GM23338 (cell line): ENCODE results near the gene CDK16. TPM values are rescaled to one million over a fixed set of nuclear protein-coding genes. Genes with fewer than 3 reads are reported as not detected.

Source experiments
- ATAC-seq: fragments of 200-7000 bp; cut with Tn5 transposase; 3 replicates; pipeline ENCODE4 v1.9.1; 2020
- DNase-seq: peaks from one replicate; pipeline ENCODE4 v3.0.0-alpha.2; 2015; ENCODE audit warnings: low spot score
- H2AFZ ChIP-seq: fragments of 200-600 bp; sonication (generic); 2 replicates; pipeline ENCODE4 v1.8.0; 2016; ENCODE audit warnings: antibody characterized with exemption, mild to moderate bottlenecking, moderate library complexity
- H3F3A ChIP-seq: fragments of 200-600 bp; sonication (generic); replicated peaks from 2 replicates; pipeline ENCODE4 v1.8.0; 2017; ENCODE audit warnings: antibody characterized with exemption, mixed run types, low read depth
- H3K27ac ChIP-seq: fragments of 200-600 bp; sonication (generic); 2 replicates; pipeline ENCODE4 v1.6.1; 2016; ENCODE audit warnings: low read depth
- H3K27me3 ChIP-seq: fragments of 200-600 bp; sonication (generic); 2 replicates; pipeline ENCODE4 v1.8.0; 2016; ENCODE audit warnings: mild to moderate bottlenecking, mixed run types, moderate library complexity; ENCODE audit not compliant: insufficient read depth
- H3K36me3 ChIP-seq: fragments of 200-600 bp; sonication (generic); 2 replicates; pipeline ENCODE4 v1.8.0; 2016; ENCODE audit warnings: mild to moderate bottlenecking; ENCODE audit not compliant: insufficient read depth
- H3K4me1 ChIP-seq: fragments of 200-600 bp; sonication (generic); 2 replicates; pipeline ENCODE4 v1.8.0; 2016; ENCODE audit warnings: mild to moderate bottlenecking, moderate library complexity; ENCODE audit not compliant: insufficient read depth
- H3K4me2 ChIP-seq: fragments of 200-600 bp; sonication (generic); 2 replicates; pipeline ENCODE4 v1.7.1; 2017; ENCODE audit warnings: mixed run types
- H3K4me3 ChIP-seq: fragments of 200-600 bp; sonication (generic); 2 replicates; pipeline ENCODE4 v1.6.1; 2016; ENCODE audit warnings: mixed run types
- H3K79me2 ChIP-seq: fragments of 200-600 bp; sonication (generic); replicated peaks from 2 replicates; pipeline ENCODE4 v1.8.0; 2017; ENCODE audit warnings: mild to moderate bottlenecking; ENCODE audit not compliant: insufficient read depth
- H3K9me2 ChIP-seq: fragments of 200-600 bp; sonication (generic); 2 replicates; pipeline ENCODE4 v1.8.0; 2017; ENCODE audit not compliant: insufficient read depth
- H4K20me1 ChIP-seq: fragments of 200-600 bp; sonication (generic); replicated peaks from 2 replicates; pipeline ENCODE4 v1.8.0; 2017; ENCODE audit warnings: mild to moderate bottlenecking; ENCODE audit not compliant: insufficient read depth
- H3K27ac Mint-ChIP-seq: 2 replicates; pipeline ENCODE4 v1.8.0; 2020; ENCODE audit warnings: inconsistent platforms, mild to moderate bottlenecking, moderate library complexity, mixed read lengths
- H3K27me3 Mint-ChIP-seq: 3 replicates; pipeline ENCODE4 v1.8.0; 2022; ENCODE audit warnings: low read depth, mild to moderate bottlenecking, moderate library complexity, mixed read lengths, inconsistent platforms; ENCODE audit not compliant: insufficient read depth, poor library complexity
- H3K36me3 Mint-ChIP-seq: 3 replicates; pipeline ENCODE4 v1.8.0; 2021; ENCODE audit warnings: low read depth, mild to moderate bottlenecking, inconsistent platforms, moderate library complexity, mixed read lengths
- H3K4me1 Mint-ChIP-seq: 3 replicates; pipeline ENCODE4 v1.8.0; 2020; ENCODE audit warnings: mild to moderate bottlenecking, inconsistent platforms, mixed read lengths
- H3K4me3 Mint-ChIP-seq: 3 replicates; pipeline ENCODE4 v1.8.0; 2021; ENCODE audit warnings: moderate library complexity, mild to moderate bottlenecking, inconsistent platforms, mixed read lengths
- H3K9me3 Mint-ChIP-seq: 3 replicates; pipeline ENCODE4 v1.8.0; 2020; ENCODE audit warnings: moderate library complexity, mild to moderate bottlenecking, inconsistent platforms, mixed read lengths
- CREB1 ChIP-seq: fragments of 250-450 bp; sonication (Bioruptor Pico); IDR thresholded peaks from 2 replicates; pipeline ENCODE4 v1.5.0; 2020; ENCODE audit warnings: low read depth, mild to moderate bottlenecking, moderate library complexity
- CTCF ChIP-seq, 2 experiments: fragments of 200-600 bp in 1 of 2; sonication (generic) in 1 of 2; conservative IDR thresholded peaks; 2 replicates each; pipeline versions ENCODE4 v1.5.1 to v1.6.1; 2016 to 2017; ENCODE audit warnings: antibody characterized with exemption in 2 of 2, low read depth in 2 of 2, mild to moderate bottlenecking in 2 of 2, moderate library complexity in 1 of 2
- ETS1 ChIP-seq: IDR thresholded peaks from 2 replicates; pipeline ENCODE4 v1.6.1; 2016; ENCODE audit warnings: antibody characterized with exemption
- EZH2 ChIP-seq: fragments of 200-600 bp; sonication (generic); IDR thresholded peaks from one replicate; pipeline ENCODE4 v1.8.0; 2017; ENCODE audit warnings: antibody characterized with exemption, mild to moderate bottlenecking, low read depth; ENCODE audit not compliant: unreplicated experiment
- EZH2phosphoT487 ChIP-seq: fragments of 200-600 bp; sonication (generic); IDR thresholded peaks from one replicate; pipeline ENCODE4 v1.8.1; 2018; ENCODE audit warnings: antibody characterized with exemption; ENCODE audit not compliant: unreplicated experiment
- JUNB ChIP-seq: IDR thresholded peaks from one replicate; pipeline ENCODE4 v1.6.1; 2016; ENCODE audit warnings: antibody characterized with exemption; ENCODE audit not compliant: unreplicated experiment
- NANOG ChIP-seq: IDR thresholded peaks from 2 replicates; pipeline ENCODE4 v1.6.1; 2016; ENCODE audit warnings: antibody characterized with exemption, borderline replicate concordance
- POLR2AphosphoS5 ChIP-seq: IDR thresholded peaks from 2 replicates; pipeline ENCODE4 v1.6.1; 2016; ENCODE audit warnings: antibody characterized with exemption, low read depth
- STAT1 ChIP-seq: IDR thresholded peaks from one replicate; pipeline ENCODE4 v1.6.1; 2016; ENCODE audit warnings: antibody characterized with exemption; ENCODE audit not compliant: unreplicated experiment
- ZNF114 ChIP-seq: fragments of 250-450 bp; sonication (Bioruptor Pico); IDR thresholded peaks from 2 replicates; pipeline ENCODE4 v1.5.0; 2020; ENCODE audit warnings: mild to moderate bottlenecking, moderate library complexity
- ZNF331 ChIP-seq: fragments of 250-450 bp; sonication (Bioruptor Pico); IDR thresholded peaks from 2 replicates; pipeline ENCODE4 v1.5.0; 2020; ENCODE audit warnings: low read depth, mild to moderate bottlenecking, moderate library complexity
- ZNF462 ChIP-seq: fragments of 250-450 bp; sonication (Bioruptor Pico); IDR thresholded peaks from 2 replicates; pipeline ENCODE4 v1.5.0; 2020; ENCODE audit warnings: mild to moderate bottlenecking, moderate library complexity
- polyA plus RNA-seq: library from polyadenylated mRNA; unstranded; fragments of >200 nt; fragmentation: Nextera tagmentation; extraction: Ambion mirVana; gene quantifications from 2 replicates; pipeline ENCODE4 v1.2.1, GENCODE V29; 2016
- total RNA-seq: library from RNA; depleted of rRNA; stranded (reverse); fragments of >200 nt; shearing (Covaris generic); gene quantifications from 2 replicates; pipeline ENCODE4 v1.2.3, GENCODE V29; 2014
- TF ChIP-seq, protein P1 (sequence below): IDR thresholded peaks from one replicate; pipeline ENCODE4 v1.6.1; 2018; ENCODE audit warnings: antibody characterized with exemption; ENCODE audit not compliant: unreplicated experiment

The CDK16 gene
- total and polyA plus RNA-seq, 2 experiments from 2014 or later = 58.9 to 158 TPM

- no peak overlapping the region for H3K27ac ChIP-seq
- no peak overlapping the region for H3K4me3 ChIP-seq
- no peak overlapping the region for H2AFZ ChIP-seq
- Mint-ChIP-seq H3K36me3 (peaks cover 34% of the 10 kb centered on the region), H3K27ac (no peak overlapping the region), H3K4me1 (no peaks in the 10 kb centered on the region; the same call in 2 of the 3 replicates), H3K9me3 (no peaks in the 10 kb centered on the region; the same call in 1 of the 3 replicates), H3K27me3 (peaks cover 4% of the 10 kb centered on the region), H3K4me3 (no peak overlapping the region)
- H3K27me3 ChIP-seq = no peaks in the 10 kb centered on the region
- ATAC-seq (no peak), DNase-seq (no peak)
- peaks cover 6% of the 10 kb centered on the region for H3K36me3 ChIP-seq
- no peaks in the 10 kb centered on the region; the same call in 1 of the 2 replicates for H3K4me1 ChIP-seq
- TF ChIP-seq CREB1 (CRISPR knock-in tag) (no peak), NANOG (no peak), ZNF462 (CRISPR knock-in tag) (no peak), JUNB (no peak), ETS1 (no peak), EZH2phosphoT487 (no peak), EZH2 (no peak), CTCF (conservative IDR thresholded peaks at IDR 0.05; ENCODE audit: low read depth in 2 of 2) (no peak), ZNF114 (CRISPR knock-in tag) (no peak), ZNF331 (CRISPR knock-in tag) (no peak), POLR2AphosphoS5 (no peak), STAT1 (no peak)
- TF ChIP-seq, protein P1, sequence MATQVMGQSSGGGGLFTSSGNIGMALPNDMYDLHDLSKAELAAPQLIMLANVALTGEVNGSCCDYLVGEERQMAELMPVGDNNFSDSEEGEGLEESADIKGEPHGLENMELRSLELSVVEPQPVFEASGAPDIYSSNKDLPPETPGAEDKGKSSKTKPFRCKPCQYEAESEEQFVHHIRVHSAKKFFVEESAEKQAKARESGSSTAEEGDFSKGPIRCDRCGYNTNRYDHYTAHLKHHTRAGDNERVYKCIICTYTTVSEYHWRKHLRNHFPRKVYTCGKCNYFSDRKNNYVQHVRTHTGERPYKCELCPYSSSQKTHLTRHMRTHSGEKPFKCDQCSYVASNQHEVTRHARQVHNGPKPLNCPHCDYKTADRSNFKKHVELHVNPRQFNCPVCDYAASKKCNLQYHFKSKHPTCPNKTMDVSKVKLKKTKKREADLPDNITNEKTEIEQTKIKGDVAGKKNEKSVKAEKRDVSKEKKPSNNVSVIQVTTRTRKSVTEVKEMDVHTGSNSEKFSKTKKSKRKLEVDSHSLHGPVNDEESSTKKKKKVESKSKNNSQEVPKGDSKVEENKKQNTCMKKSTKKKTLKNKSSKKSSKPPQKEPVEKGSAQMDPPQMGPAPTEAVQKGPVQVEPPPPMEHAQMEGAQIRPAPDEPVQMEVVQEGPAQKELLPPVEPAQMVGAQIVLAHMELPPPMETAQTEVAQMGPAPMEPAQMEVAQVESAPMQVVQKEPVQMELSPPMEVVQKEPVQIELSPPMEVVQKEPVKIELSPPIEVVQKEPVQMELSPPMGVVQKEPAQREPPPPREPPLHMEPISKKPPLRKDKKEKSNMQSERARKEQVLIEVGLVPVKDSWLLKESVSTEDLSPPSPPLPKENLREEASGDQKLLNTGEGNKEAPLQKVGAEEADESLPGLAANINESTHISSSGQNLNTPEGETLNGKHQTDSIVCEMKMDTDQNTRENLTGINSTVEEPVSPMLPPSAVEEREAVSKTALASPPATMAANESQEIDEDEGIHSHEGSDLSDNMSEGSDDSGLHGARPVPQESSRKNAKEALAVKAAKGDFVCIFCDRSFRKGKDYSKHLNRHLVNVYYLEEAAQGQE = no peak
- no peak overlapping the region for H3K4me2 ChIP-seq
- no peaks in the 10 kb centered on the region for H3K9me2 ChIP-seq
- no peaks in the 10 kb centered on the region for H3F3A ChIP-seq
- peaks cover 7% of the 10 kb centered on the region for H3K79me2 ChIP-seq
- H4K20me1 ChIP-seq = no peaks in the 10 kb centered on the region
Observed at GRCh38 chrX:47229427-47229826, 10.9 kb downstream of the CDK16 start.
